Measurements from ENCODE around the gene CES1.
"Not testable (repeated sequence)": the region's sequence is repeated elsewhere in the genome, so short reads cannot be mapped to it uniquely, and the experiment has no call there.

Gene CES1

GRCh38 chr16:55832773-55833691 lies at the start of gene CES1:
Gene CES1 (minus strand): TSS chr16:55833096. CDS start chr16:55833055, 41 bp downstream.
- H3K27me3 ChIP-seq (ENCODE audit: control insufficient read depth, insufficient read depth, low read length): no peaks in the 10 kb centered on the region
- no peaks in the 10 kb centered on the region for H3K4me1 ChIP-seq (ENCODE audit: control insufficient read depth, low read depth, low read length)
- no peaks in the 10 kb centered on the region for H3K36me3 ChIP-seq (ENCODE audit: control insufficient read depth, low read depth, low read length)
- H3K27ac ChIP-seq (ENCODE audit: low read length): no peak within 1 kb of the TSS
- no peaks in the 10 kb centered on the region for H3K9me3 ChIP-seq (ENCODE audit: control insufficient read depth, low read depth, low read length)
- no peak within 1 kb of the TSS for H3K4me3 ChIP-seq (ENCODE audit: low read length)
- H3K9ac ChIP-seq (ENCODE audit: low read length): no peak within 1 kb of the TSS

- no peak overlapping the region for H3K9ac ChIP-seq (ENCODE audit: low read length)
- H3K27me3 ChIP-seq (ENCODE audit: control insufficient read depth, insufficient read depth, low read length): no peaks in the 10 kb centered on the region
- H3K27ac ChIP-seq (ENCODE audit: low read length): no peak overlapping the region
- H3K9me3 ChIP-seq (ENCODE audit: control insufficient read depth, low read depth, low read length): no peaks in the 10 kb centered on the region
- H3K36me3 ChIP-seq (ENCODE audit: control insufficient read depth, low read depth, low read length): no peaks in the 10 kb centered on the region
- H3K4me3 ChIP-seq (ENCODE audit: low read length): no peak overlapping the region
- no peaks in the 10 kb centered on the region for H3K4me1 ChIP-seq (ENCODE audit: control insufficient read depth, low read depth, low read length)
Observed at GRCh38 chr16:55876854-55877253, 44.0 kb upstream of the CES1 start.

GRCh38 chr16:55875273-55875672 lies 42.4 kb upstream of the CES1 start, which contains the start of gene CES5A:
Gene CES5A (minus strand): TSS chr16:55875373. CDS start chr16:55875221, 152 bp downstream.
- Histone ChIP-seq H3K27ac (ENCODE audit: low read length) (no peak within 1 kb of the TSS), H3K4me3 (ENCODE audit: low read length) (no peak within 1 kb of the TSS), H3K36me3 (ENCODE audit: control insufficient read depth, low read depth, low read length) (no peaks in the 10 kb centered on the region), H3K9me3 (ENCODE audit: control insufficient read depth, low read depth, low read length) (no peaks in the 10 kb centered on the region), H3K27me3 (ENCODE audit: control insufficient read depth, insufficient read depth, low read length) (no peaks in the 10 kb centered on the region), H3K4me1 (ENCODE audit: control insufficient read depth, low read depth, low read length) (no peaks in the 10 kb centered on the region), H3K9ac (ENCODE audit: low read length) (no peak within 1 kb of the TSS)

- Histone ChIP-seq H3K27me3 (ENCODE audit: control insufficient read depth, insufficient read depth, low read length) (no peaks in the 10 kb centered on the region), H3K9me3 (ENCODE audit: control insufficient read depth, low read depth, low read length) (no peaks in the 10 kb centered on the region), H3K36me3 (ENCODE audit: control insufficient read depth, low read depth, low read length) (no peaks in the 10 kb centered on the region), H3K4me3 (ENCODE audit: low read length) (no peak overlapping the region), H3K27ac (ENCODE audit: low read length) (no peak overlapping the region), H3K4me1 (ENCODE audit: control insufficient read depth, low read depth, low read length) (no peaks in the 10 kb centered on the region), H3K9ac (ENCODE audit: low read length) (no peak overlapping the region)
Observed at GRCh38 chr16:55873122-55873521, 40.2 kb upstream of the CES1 start.

GRCh38 chr16:55872130-55872529 lies 39.2 kb upstream of the CES1 start:
- H3K9ac ChIP-seq (ENCODE audit: low read length): no peak overlapping the region
- H3K27ac ChIP-seq (ENCODE audit: low read length): no peak overlapping the region
- no peaks in the 10 kb centered on the region for H3K9me3 ChIP-seq (ENCODE audit: control insufficient read depth, low read depth, low read length)
- no peak overlapping the region for H3K4me3 ChIP-seq (ENCODE audit: low read length)
- H3K4me1 ChIP-seq (ENCODE audit: control insufficient read depth, low read depth, low read length): no peaks in the 10 kb centered on the region
- H3K36me3 ChIP-seq (ENCODE audit: control insufficient read depth, low read depth, low read length): no peaks in the 10 kb centered on the region
- H3K27me3 ChIP-seq (ENCODE audit: control insufficient read depth, insufficient read depth, low read length): no peaks in the 10 kb centered on the region

- H3K9ac ChIP-seq (ENCODE audit: low read length): no peak overlapping the region
- no peak overlapping the region for H3K27ac ChIP-seq (ENCODE audit: low read length)
- H3K4me3 ChIP-seq (ENCODE audit: low read length): no peak overlapping the region
- no peaks in the 10 kb centered on the region for H3K4me1 ChIP-seq (ENCODE audit: control insufficient read depth, low read depth, low read length)
- H3K36me3 ChIP-seq (ENCODE audit: control insufficient read depth, low read depth, low read length): no peaks in the 10 kb centered on the region
- H3K9me3 ChIP-seq (ENCODE audit: control insufficient read depth, low read depth, low read length): no peaks in the 10 kb centered on the region
- no peaks in the 10 kb centered on the region for H3K27me3 ChIP-seq (ENCODE audit: control insufficient read depth, insufficient read depth, low read length)
Observed at GRCh38 chr16:55871411-55872038, 38.6 kb upstream of the CES1 start.

GRCh38 chr16:55868980-55869379 lies 36.1 kb upstream of the CES1 start:
- Histone ChIP-seq H3K36me3 (ENCODE audit: control insufficient read depth, low read depth, low read length) (no peaks in the 10 kb centered on the region), H3K4me3 (ENCODE audit: low read length) (no peak overlapping the region), H3K27ac (ENCODE audit: low read length) (no peak overlapping the region), H3K27me3 (ENCODE audit: control insufficient read depth, insufficient read depth, low read length) (no peaks in the 10 kb centered on the region), H3K9me3 (ENCODE audit: control insufficient read depth, low read depth, low read length) (no peaks in the 10 kb centered on the region), H3K4me1 (ENCODE audit: control insufficient read depth, low read depth, low read length) (no peaks in the 10 kb centered on the region), H3K9ac (ENCODE audit: low read length) (no peak overlapping the region)

- no peak overlapping the region for H3K4me3 ChIP-seq (ENCODE audit: low read length)
- H3K27me3 ChIP-seq (ENCODE audit: control insufficient read depth, insufficient read depth, low read length): no peaks in the 10 kb centered on the region
- H3K36me3 ChIP-seq (ENCODE audit: control insufficient read depth, low read depth, low read length): no peaks in the 10 kb centered on the region
- no peaks in the 10 kb centered on the region for H3K9me3 ChIP-seq (ENCODE audit: control insufficient read depth, low read depth, low read length)
- H3K4me1 ChIP-seq (ENCODE audit: control insufficient read depth, low read depth, low read length): no peaks in the 10 kb centered on the region
- H3K27ac ChIP-seq (ENCODE audit: low read length): no peak overlapping the region
- no peak overlapping the region for H3K9ac ChIP-seq (ENCODE audit: low read length)
Observed at GRCh38 chr16:55868137-55868536, 35.2 kb upstream of the CES1 start.

- Histone ChIP-seq H3K4me1 (ENCODE audit: control insufficient read depth, low read depth, low read length) (no peaks in the 10 kb centered on the region), H3K9ac (ENCODE audit: low read length) (no peak overlapping the region), H3K4me3 (ENCODE audit: low read length) (no peak overlapping the region), H3K9me3 (ENCODE audit: control insufficient read depth, low read depth, low read length) (no peaks in the 10 kb centered on the region), H3K36me3 (ENCODE audit: control insufficient read depth, low read depth, low read length) (no peaks in the 10 kb centered on the region), H3K27ac (ENCODE audit: low read length) (no peak overlapping the region), H3K27me3 (ENCODE audit: control insufficient read depth, insufficient read depth, low read length) (no peaks in the 10 kb centered on the region)
Observed at GRCh38 chr16:55861288-55861687, 28.4 kb upstream of the CES1 start.

- H3K9ac ChIP-seq (ENCODE audit: low read length); H3K9me3 ChIP-seq (ENCODE audit: control insufficient read depth, low read depth, low read length); H3K36me3 ChIP-seq (ENCODE audit: control insufficient read depth, low read depth, low read length); H3K4me3 ChIP-seq (ENCODE audit: low read length); H3K4me1 ChIP-seq (ENCODE audit: control insufficient read depth, low read depth, low read length); H3K27me3 ChIP-seq (ENCODE audit: control insufficient read depth, insufficient read depth, low read length); H3K27ac ChIP-seq (ENCODE audit: low read length): not testable (repeated sequence)
Observed at GRCh38 chr16:55857650-55858049, 24.8 kb upstream of the CES1 start.

- Histone ChIP-seq H3K4me3 (ENCODE audit: low read length) (no peak overlapping the region), H3K9me3 (ENCODE audit: control insufficient read depth, low read depth, low read length) (no peaks in the 10 kb centered on the region), H3K36me3 (ENCODE audit: control insufficient read depth, low read depth, low read length) (no peaks in the 10 kb centered on the region), H3K4me1 (ENCODE audit: control insufficient read depth, low read depth, low read length) (no peaks in the 10 kb centered on the region), H3K27ac (ENCODE audit: low read length) (no peak overlapping the region), H3K27me3 (ENCODE audit: control insufficient read depth, insufficient read depth, low read length) (no peaks in the 10 kb centered on the region), H3K9ac (ENCODE audit: low read length) (no peak overlapping the region)
Observed at GRCh38 chr16:55856950-55857349, 24.1 kb upstream of the CES1 start.

- Histone ChIP-seq H3K4me3 (ENCODE audit: low read length) (no peak overlapping the region), H3K9ac (ENCODE audit: low read length) (no peak overlapping the region), H3K27me3 (ENCODE audit: control insufficient read depth, insufficient read depth, low read length) (no peaks in the 10 kb centered on the region), H3K4me1 (ENCODE audit: control insufficient read depth, low read depth, low read length) (no peaks in the 10 kb centered on the region), H3K36me3 (ENCODE audit: control insufficient read depth, low read depth, low read length) (no peaks in the 10 kb centered on the region), H3K9me3 (ENCODE audit: control insufficient read depth, low read depth, low read length) (no peaks in the 10 kb centered on the region), H3K27ac (ENCODE audit: low read length) (no peak overlapping the region)
Observed at GRCh38 chr16:55853114-55853513, 20.2 kb upstream of the CES1 start.

Measured in iPS-18a (cell line).